GM23248 (cell line): Measurements from ENCODE around the gene CFAP58. TPM values are rescaled to one million over a fixed set of nuclear protein-coding genes. Genes with fewer than 3 reads are reported as not detected.
A peak's percentile ranks its signal among the peaks of the same experiment; 100 is the strongest.

Source experiments
- DNase-seq: peaks from one replicate; pipeline ENCODE4 v3.0.0-alpha.2; 2015
- H2AFZ ChIP-seq: fragments of 200-600 bp; sonication (generic); 2 replicates; pipeline ENCODE4 v1.6.1; 2016; ENCODE audit warnings: antibody characterized with exemption
- H3F3A ChIP-seq: fragments of 200-600 bp; sonication (generic); 2 replicates; pipeline ENCODE4 v1.6.1; 2016; ENCODE audit warnings: mild to moderate bottlenecking, antibody characterized with exemption, mixed run types; ENCODE audit not compliant: insufficient read depth
- H3K27ac ChIP-seq: fragments of 200-600 bp; sonication (generic); 2 replicates; pipeline ENCODE4 v1.5.1; 2016; ENCODE audit warnings: mild to moderate bottlenecking
- H3K27me3 ChIP-seq: fragments of 200-600 bp; sonication (generic); replicated peaks from 2 replicates; pipeline ENCODE4 v1.6.1; 2016; ENCODE audit warnings: mild to moderate bottlenecking; ENCODE audit not compliant: insufficient read depth
- H3K36me3 ChIP-seq: fragments of 200-600 bp; sonication (generic); 2 replicates; pipeline ENCODE4 v1.6.1; 2016; ENCODE audit warnings: low read depth, mild to moderate bottlenecking
- H3K4me1 ChIP-seq: fragments of 200-600 bp; sonication (generic); 2 replicates; pipeline ENCODE4 v1.6.1; 2016; ENCODE audit warnings: mild to moderate bottlenecking; ENCODE audit not compliant: insufficient read depth
- H3K4me2 ChIP-seq: fragments of 200-600 bp; sonication (generic); one replicate; pipeline ENCODE4 v1.6.1; 2016; ENCODE audit warnings: mild to moderate bottlenecking; ENCODE audit not compliant: unreplicated experiment
- H3K4me3 ChIP-seq: fragments of 200-600 bp; sonication (generic); 2 replicates; pipeline ENCODE4 v1.5.1; 2016; ENCODE audit warnings: mild to moderate bottlenecking
- H3K79me2 ChIP-seq: fragments of 200-600 bp; sonication (generic); 2 replicates; pipeline ENCODE4 v1.6.1; 2016; ENCODE audit warnings: mild to moderate bottlenecking; ENCODE audit not compliant: insufficient read depth
- H3K9ac ChIP-seq: fragments of 200-600 bp; sonication (generic); 2 replicates; pipeline ENCODE4 v1.6.1; 2016; ENCODE audit warnings: mild to moderate bottlenecking
- H3K9me2 ChIP-seq: fragments of 200-600 bp; sonication (generic); 2 replicates; pipeline ENCODE4 v1.6.1; 2016; ENCODE audit warnings: mixed run types, mild to moderate bottlenecking, moderate library complexity; ENCODE audit not compliant: insufficient read depth
- H3K9me3 ChIP-seq: fragments of 200-600 bp; sonication (generic); one replicate; pipeline ENCODE4 v1.6.1; 2017; ENCODE audit warnings: low read depth
- H4K20me1 ChIP-seq: fragments of 200-600 bp; sonication (generic); 2 replicates; pipeline ENCODE4 v1.6.0; 2016; ENCODE audit not compliant: insufficient read depth
- EZH2 ChIP-seq: fragments of 200-600 bp; sonication (generic); IDR thresholded peaks from 2 replicates; pipeline ENCODE4 v1.6.1; 2018; ENCODE audit warnings: antibody characterized with exemption, mild to moderate bottlenecking; ENCODE audit not compliant: insufficient read depth, poor library complexity, severe bottlenecking
- EZH2phosphoT487 ChIP-seq: fragments of 200-600 bp; sonication (generic); IDR thresholded peaks from 2 replicates; pipeline ENCODE4 v1.6.1; 2018; ENCODE audit warnings: antibody characterized with exemption, moderate library complexity, mild to moderate bottlenecking, low read depth; ENCODE audit not compliant: insufficient read depth
- WGBS, 2 experiments: methylation state at CpG; one replicate each; pipeline ENCODE4 v1.1.6; 2015 to 2017; ENCODE audit warnings: low lambda C conversion rate in 2 of 2, low coverage in 1 of 2; ENCODE audit errors: missing lambda C conversion rate in 2 of 2; 5-methylcytosine and 5-hydroxymethylcytosine counted together
- in situ Hi-C: fragments of 300-500 bp; cut with MboI; formaldehyde crosslinking; loops from 2 replicates; pipeline ENCODE4 v1.15.0; 2020
- polyA plus RNA-seq: library from polyadenylated mRNA; unstranded; fragments of >200 nt; fragmentation: Nextera tagmentation; extraction: Ambion mirVana; gene quantifications from 2 replicates; pipeline ENCODE4 v1.2.1, GENCODE V29; 2016
- total RNA-seq: library from RNA; depleted of rRNA; stranded (reverse); fragments of >200 nt; shearing (Covaris generic); gene quantifications from 2 replicates; pipeline ENCODE4 v1.2.3, GENCODE V29; 2014

Gene CFAP58
- total and polyA plus RNA-seq, 2 experiments from 2014 or later: 0.22 to 0.30 TPM

GRCh38 chr10:104472505-104472904, 118.9 kb downstream of the CFAP58 start:
- no peak overlapping the region for H3K4me3 ChIP-seq
- peak; percentile 80 for DNase-seq
- peaks cover 9% of the 10 kb centered on the region for H3K4me1 ChIP-seq
- no peaks in the 10 kb centered on the region for H3K79me2 ChIP-seq
- TF ChIP-seq EZH2phosphoT487 (no peak), EZH2 (no peak)
- H3F3A ChIP-seq: peaks cover 9% of the 10 kb centered on the region
- 41 to 58% methylated on average over 1 of the region's 1 CpG for WGBS, 2 experiments
- no peaks in the 10 kb centered on the region for H4K20me1 ChIP-seq
- no peaks in the 10 kb centered on the region for H3K9me2 ChIP-seq
- in situ Hi-C loops: no loop called here
- H3K27me3 ChIP-seq: no peaks in the 10 kb centered on the region
- H2AFZ ChIP-seq: no peak overlapping the region
- no peak overlapping the region for H3K4me2 ChIP-seq
- H3K27ac ChIP-seq: peak overlapping the region; percentile 57
- H3K9me3 ChIP-seq: no peaks in the 10 kb centered on the region
- no peak overlapping the region for H3K9ac ChIP-seq
- H3K36me3 ChIP-seq: no peaks in the 10 kb centered on the region

DNA sequence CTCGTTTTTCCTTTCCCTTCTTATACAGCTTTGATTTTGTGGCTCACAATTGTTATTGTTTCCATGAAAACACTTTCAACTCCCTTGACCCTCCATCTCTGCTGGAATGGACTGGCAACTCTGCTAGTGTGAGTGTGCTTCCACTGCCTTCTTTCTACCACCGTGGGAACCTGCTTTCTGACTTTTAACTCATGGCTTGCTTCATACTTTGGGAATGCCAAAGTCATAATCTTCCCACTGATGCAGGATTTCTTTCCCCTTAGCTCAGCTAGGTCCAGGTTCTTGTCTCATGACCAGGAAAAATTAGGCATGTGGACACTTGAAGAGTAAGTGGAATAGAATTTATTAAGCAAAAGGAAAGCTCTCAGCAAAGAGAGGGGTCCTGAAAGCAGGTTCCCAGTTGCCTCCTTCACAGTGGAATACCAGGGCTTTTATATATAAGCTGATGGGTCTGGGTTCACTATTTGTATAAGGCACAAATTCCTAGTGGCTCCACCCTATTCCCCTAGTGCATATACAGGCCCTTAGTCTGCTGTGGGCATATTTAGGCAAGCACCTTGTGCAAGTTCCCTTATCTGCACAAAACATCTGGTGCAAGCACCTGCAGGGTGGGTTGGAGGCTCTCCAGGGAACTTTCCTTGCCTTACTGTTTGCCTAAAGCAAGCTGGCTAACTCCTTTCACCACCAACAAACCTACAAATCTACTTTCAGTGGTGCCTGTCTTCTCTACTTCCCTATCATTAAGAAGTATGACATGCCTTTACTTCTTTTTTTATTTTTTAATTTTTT, 119.5 kb downstream of the CFAP58 start:
- Histone ChIP-seq H3K9me2 (no peaks in the 10 kb centered on the region), H4K20me1 (no peaks in the 10 kb centered on the region), H3K4me2 (no peak overlapping the region), H3K9ac (no peak overlapping the region), H3K4me1 (peaks cover 9% of the 10 kb centered on the region), H3F3A (peaks cover 9% of the 10 kb centered on the region), H3K27me3 (no peaks in the 10 kb centered on the region), H3K79me2 (no peaks in the 10 kb centered on the region), H3K9me3 (no peaks in the 10 kb centered on the region), H3K27ac (peak overlapping the region; percentile 57), H2AFZ (no peak overlapping the region), H3K36me3 (no peaks in the 10 kb centered on the region), H3K4me3 (no peak overlapping the region)
- DNase-seq: peak; percentile 66
- no peak for TF ChIP-seq EZH2phosphoT487
- in situ Hi-C loops: no loop called here
- WGBS, 2 experiments: 14 to 15% methylated on average over 2 of the region's 2 CpGs

GRCh38 chr10:104478380-104478779, 124.7 kb downstream of the CFAP58 start:
- Histone ChIP-seq H3K9ac (no peak overlapping the region), H3F3A (no peaks in the 10 kb centered on the region), H3K4me3 (no peak overlapping the region), H3K4me2 (no peak overlapping the region), H3K36me3 (no peaks in the 10 kb centered on the region), H3K27me3 (no peaks in the 10 kb centered on the region), H3K4me1 (no peaks in the 10 kb centered on the region), H3K27ac (no peak overlapping the region), H2AFZ (no peak overlapping the region), H3K9me3 (no peaks in the 10 kb centered on the region), H4K20me1 (no peaks in the 10 kb centered on the region), H3K79me2 (no peaks in the 10 kb centered on the region), H3K9me2 (no peaks in the 10 kb centered on the region)
- in situ Hi-C loops: no loop called here
- peak; percentile 8 for DNase-seq
- WGBS, 2 experiments: 76 to 80% methylated on average over 3 of the region's 3 CpGs
- TF ChIP-seq EZH2 (no peak), EZH2phosphoT487 (no peak)

DNA sequence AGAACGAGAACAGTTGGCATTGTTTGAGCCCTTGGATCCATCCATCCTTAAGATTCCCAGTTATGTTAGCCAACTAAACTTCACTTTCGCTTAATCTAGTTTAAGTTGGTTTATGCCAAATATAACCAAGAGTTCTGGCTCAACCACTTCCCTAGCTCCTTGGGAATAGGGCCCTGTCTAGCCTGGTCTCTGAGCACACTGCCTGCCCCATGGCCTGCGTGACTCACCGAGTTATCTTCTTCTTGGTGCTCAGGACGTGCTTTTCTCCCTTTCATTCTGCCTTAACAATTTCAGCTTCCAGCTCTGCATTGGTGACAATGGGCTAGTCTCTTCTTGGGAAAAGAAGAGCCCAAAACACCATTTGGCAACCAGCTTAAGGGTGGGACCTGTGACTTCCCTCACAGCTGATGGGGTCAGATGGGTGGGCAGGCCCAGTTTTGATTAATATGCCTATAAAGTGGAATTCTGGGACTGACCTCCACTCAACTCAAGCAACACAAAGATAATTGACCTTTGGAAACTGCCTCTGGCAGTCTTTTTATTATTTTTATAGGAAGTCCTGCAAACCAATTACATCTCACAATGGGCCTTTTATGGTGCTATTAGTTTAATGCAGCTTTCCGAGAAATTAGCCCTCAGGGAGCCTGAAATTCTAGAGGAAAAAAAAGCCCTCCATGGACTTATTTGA, 126.4 kb downstream of the CFAP58 start:
- Histone ChIP-seq H3K9me3 (no peaks in the 10 kb centered on the region), H3K9me2 (no peaks in the 10 kb centered on the region), H3F3A (no peaks in the 10 kb centered on the region), H3K4me1 (no peaks in the 10 kb centered on the region), H3K79me2 (no peaks in the 10 kb centered on the region), H2AFZ (no peak overlapping the region), H3K9ac (no peak overlapping the region), H3K4me2 (no peak overlapping the region), H3K27me3 (peaks cover 6% of the 10 kb centered on the region), H3K36me3 (no peaks in the 10 kb centered on the region), H4K20me1 (no peaks in the 10 kb centered on the region), H3K4me3 (no peak overlapping the region), H3K27ac (no peak overlapping the region)
- no peak for DNase-seq
- no peak for TF ChIP-seq EZH2phosphoT487
- TF ChIP-seq EZH2: no peak
- in situ Hi-C loops: no loop called here
- WGBS, 2 experiments: 54 to 57% methylated on average over 5 to 6 of the region's 6 CpGs
